GM19193 (cell line): ENCODE data around the gene DEDD.

Experiments used
- POLR2A ChIP-seq: IDR thresholded peaks from 4 replicates; pipeline ENCODE4 v1.6.1; 2011; ENCODE audit not compliant: insufficient read depth, insufficient read length; ENCODE audit errors: extremely low read depth

Gene DEDD

DNA sequence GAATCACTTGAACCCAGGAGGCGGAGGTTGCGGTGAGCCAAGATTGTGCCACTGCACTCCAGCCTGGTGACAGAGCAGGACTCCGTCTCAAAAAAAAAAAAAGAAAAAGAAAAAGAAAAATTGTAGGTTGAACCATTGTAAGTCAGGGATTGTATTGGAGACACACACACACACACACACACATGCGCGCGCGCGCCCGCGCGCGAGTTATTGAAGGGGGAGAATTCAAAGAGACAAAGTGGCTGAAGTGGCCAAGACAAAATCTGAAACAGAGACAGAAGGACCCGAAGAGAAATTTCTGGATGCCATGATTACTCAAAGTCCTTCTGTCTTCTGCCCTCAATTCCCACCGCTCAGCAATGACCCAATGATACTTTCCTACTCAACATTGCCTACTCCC lies 38.0 kb downstream of the DEDD start:
- TF ChIP-seq POLR2A: no peak

DNA sequence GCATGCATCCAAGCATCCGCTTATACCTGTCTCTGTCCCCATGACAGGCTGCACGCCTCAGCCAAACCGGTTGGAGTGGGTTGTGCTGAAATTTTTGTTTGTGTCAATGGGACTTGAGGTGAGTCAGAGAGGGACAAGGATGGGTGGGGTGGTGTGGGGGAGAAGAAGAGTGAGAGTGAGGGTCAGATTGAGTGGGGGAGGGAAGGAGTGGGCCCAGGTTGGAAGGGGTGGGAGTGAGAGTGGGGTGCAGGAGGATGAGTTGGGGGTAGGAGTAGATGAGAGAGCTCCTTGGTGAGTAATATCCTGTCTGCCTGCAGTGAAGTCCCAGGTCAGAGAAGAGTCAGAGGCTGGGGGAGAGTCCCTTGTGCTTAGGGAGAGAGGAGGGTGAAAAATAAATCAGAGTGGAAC lies 39.8 kb downstream of the DEDD start:
- TF ChIP-seq POLR2A: no peak

DNA sequence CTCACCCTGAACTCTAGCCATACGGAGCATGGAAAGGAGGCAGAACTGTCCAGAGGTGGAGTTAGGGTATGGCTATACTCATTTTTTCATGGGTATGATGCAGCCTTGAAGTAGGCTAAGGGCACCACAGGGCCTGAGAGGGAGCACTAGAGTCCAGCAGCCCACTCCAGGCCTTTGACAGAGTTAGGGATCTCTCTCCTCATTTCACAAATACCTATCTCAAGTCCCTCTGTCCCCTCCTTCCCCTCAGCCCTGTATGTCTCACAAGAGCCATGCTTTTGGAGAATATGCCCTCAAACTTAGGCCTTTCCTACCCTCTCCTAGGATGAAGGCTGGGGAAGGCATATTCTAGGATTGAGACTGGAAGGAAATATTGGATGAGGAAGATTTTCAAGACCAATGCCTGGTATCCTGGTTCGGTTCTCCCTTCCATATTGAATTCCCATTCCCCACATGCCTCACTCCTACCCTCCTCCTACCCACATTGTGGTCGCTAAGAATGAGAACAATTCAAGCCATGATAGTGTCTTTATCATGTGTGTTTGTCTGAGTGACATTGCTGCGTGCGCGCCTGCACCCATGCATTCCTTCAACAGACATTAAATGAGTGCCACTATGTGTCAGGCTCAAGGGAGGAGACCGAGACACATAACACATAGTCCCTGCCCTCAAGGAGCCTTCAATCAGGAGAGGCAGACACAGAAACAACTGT lies 40.5 kb downstream of the DEDD start:
- TF ChIP-seq POLR2A: no peak

DNA sequence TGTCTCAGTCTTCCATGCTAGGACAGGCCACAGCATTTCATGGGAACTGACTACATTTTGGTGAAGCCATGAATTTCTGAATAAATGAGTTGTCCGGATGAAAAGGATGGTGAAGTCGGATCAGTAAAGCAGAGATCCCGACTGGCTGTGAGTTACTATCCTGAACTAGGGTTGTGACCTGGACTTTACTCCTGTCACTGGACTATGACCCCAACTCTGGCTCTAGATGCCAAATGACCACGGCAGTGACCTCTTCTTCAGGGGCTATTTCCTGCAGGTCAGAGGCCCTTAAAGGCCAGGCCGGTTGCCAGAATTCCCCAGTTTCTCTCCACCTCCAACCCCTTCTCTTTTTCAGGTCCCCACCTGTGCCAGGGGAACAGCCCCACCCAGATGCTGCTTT lies 41.4 kb downstream of the DEDD start:
- no peak for TF ChIP-seq POLR2A

DNA sequence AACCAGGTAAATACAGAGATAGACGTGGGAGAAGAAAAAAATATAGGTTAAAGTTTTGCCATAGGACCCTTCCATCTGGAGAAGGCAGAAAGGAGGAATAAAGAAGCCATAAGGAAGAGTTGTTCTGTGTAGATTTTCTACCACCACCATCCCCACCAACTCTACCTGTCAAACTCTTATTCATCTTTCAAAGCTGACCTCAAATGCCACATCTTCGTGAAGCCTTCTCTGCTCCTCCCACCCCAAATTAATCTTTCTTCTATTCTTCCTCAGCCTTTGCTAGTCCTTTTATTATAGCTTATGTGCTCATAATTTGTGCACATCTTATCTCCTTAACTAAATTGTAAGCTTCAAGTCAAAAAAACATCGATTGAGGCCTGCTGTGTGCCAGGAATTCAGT lies 41.9 kb downstream of the DEDD start:
- no peak for TF ChIP-seq POLR2A

DNA sequence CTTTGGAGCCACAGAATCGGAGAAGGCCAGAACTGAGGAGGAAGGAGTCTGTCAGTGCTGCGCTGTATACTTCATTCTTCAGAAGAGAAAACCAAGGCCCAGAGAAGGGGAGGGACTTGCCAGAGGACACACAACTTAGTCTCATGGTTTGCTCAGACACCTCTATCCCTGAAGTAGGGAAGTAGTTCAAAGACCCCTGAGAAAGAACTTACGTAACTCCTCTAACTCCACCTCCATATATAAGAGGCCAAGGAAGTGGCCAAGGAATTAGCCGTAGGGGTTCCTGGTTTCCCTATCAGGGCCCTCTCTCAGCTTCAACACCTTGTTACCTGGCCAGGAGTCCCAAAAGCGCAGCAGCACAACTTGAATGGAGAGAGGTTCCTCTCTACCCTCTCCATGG lies 42.5 kb downstream of the DEDD start:
- TF ChIP-seq POLR2A: no peak

DNA sequence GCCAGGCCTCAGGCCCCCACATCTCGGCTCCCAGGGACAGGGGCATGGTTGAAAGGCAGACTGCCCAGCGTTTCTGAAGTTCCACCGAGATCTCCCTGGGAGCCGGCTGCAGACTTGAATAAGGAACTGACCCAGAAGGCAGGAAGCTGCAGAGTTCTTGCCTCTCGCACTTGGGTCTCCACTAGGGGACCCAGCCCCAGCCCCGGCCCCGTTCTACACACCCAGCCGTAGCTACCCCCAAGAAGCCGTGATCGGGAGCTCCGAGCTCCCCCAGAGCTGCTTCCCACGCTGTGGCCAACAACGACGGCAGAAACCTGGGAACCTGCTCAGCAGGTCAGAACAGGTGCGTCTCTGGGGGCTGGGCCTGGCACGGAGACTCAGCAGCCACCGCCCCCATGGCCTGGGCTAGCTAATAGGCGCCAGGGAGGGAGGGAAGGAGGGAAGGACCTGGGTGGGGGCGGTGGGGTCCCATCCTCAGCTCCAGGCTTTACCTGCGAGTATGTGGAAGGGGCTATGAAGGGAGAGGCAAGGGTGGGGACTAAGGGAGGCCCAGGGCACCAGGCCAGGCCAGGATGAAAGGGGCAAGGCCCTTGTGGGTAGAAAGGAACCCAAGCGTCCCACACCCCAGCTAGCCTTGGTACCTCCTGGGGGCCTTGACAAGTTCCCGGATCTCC lies 43.1 kb downstream of the DEDD start, which contains the start of gene NECTIN4:
TSS of gene NECTIN4 (minus strand) at position 308 of the 674 bp plus-strand sequence. CDS start at position 46, 262 bp downstream.
- TF ChIP-seq POLR2A: no peak

DNA sequence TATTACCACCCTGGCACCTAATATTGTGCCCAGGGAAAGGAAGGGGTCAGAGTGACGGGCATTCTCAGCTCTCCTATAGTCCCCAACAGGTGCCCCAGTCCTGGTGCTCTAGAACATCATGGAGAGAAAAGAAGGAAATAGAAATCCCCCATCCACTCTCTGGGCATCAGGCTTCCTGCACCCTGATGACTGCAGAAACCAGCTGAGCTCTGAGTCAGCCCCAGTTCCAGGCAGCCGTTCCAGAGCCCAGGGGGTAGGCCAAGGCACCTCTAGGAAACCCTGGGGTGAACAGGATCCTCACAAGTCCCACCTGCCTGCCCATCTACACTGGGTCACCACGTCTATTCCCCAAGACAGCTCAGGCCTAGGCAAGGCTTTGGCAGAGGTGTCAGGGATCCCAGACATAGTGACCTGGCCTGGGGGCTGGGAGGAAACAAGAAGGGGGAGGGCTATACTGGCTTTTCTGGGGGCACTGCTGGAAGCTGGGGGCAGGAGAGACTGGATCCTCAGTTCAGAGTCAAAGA lies 43.8 kb downstream of the DEDD start:
- TF ChIP-seq POLR2A: no peak

DNA sequence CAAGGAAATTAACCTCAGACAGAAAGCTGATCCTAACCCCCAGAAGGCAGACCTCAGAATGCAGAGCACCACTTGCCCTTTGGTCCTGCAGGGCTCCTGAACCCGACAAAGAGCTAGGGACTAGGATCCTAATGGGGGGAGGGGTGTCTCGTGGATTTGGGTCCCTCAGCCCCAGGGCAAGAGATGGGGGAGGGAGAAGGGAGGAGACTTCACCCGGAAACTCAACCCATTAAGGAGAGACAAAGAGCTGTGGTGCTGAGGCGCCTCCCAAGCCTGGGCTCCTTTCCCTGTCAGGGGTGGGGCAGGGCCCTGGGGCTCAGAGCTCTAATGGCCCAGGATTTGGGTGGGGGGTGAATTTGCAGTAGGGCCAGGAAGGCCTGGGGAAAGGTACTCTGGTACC lies 46.0 kb downstream of the DEDD start:
- TF ChIP-seq POLR2A: no peak

DNA sequence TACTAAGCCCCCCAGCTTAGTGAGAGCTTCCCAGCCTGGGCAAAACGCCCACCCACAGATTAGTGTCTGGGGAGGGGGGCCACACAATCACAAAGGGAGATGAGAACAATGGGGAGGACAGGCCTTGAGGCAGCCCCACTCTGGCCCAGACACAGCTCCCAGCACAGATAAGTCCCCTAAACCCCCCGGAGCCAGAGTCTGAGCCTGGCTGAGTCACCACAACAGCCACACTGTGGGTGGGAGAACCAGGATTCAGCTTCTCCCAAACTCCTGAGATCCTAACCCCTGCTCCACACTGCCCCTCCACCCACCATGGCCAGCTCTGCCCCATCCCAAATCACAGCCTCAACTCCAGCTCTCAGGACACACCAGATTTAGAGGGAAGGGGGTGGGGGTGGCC lies 47.3 kb downstream of the DEDD start:
- TF ChIP-seq POLR2A: no peak

DNA sequence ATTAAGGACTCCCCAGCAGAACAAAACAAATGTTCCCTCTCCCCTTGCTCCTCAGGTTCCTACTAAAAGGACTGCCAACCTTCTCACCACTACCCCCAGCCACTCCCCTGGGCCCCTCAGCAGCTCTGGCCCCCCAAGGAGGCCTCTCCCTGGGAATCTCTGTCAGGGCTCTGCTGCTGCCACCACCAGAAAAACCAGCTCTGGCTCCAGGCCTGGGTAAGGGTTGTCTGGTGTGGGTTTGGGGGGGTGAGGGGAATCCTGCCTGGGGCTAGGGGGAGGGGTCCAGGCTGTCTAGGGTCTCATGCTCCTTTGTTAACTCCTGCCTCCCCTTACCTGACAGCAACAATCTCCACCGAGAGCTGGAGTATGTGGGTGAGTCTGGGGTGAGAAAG lies 47.9 kb downstream of the DEDD start:
- TF ChIP-seq POLR2A: no peak

DNA sequence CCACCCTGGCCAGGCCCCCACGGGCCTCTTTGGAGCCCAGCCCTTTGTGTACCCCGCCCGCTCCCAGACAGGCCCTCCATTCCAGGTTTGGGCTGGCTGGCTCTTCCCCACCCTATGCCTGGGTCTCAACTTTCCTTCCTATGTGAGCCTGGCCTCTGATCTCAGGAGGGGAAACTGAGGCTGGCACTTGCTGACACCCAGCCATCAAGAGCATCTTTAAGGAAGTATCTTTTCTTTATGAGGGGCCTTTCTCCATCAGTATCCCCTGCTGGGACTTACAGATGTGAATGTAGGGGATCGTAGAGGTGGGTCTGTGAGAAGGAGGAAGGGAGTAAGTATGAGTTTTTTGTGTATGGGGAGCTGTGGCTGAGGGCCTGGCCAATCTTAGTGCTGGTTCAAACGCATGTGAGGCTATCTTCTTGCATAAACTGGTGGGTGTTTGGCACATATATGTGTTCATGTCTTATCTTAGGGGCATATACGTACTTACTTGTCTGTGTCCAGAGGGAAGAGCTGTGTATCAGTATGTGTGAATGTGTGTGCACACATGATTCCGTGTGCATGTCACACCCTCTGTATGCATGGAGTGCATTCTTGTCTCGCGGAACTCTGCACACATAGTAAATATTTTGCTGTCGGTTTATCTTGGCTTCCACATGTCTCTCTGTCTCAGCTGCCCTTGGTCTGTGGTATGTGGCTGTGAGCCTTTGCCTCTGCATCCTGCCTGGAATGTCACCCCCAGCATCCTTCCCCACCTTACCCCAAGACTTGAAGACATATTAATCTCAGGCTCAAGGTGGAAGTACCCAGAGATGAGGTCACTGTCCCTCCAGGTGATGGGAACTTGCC lies 48.5 kb downstream of the DEDD start:
- no peak for TF ChIP-seq POLR2A

DNA sequence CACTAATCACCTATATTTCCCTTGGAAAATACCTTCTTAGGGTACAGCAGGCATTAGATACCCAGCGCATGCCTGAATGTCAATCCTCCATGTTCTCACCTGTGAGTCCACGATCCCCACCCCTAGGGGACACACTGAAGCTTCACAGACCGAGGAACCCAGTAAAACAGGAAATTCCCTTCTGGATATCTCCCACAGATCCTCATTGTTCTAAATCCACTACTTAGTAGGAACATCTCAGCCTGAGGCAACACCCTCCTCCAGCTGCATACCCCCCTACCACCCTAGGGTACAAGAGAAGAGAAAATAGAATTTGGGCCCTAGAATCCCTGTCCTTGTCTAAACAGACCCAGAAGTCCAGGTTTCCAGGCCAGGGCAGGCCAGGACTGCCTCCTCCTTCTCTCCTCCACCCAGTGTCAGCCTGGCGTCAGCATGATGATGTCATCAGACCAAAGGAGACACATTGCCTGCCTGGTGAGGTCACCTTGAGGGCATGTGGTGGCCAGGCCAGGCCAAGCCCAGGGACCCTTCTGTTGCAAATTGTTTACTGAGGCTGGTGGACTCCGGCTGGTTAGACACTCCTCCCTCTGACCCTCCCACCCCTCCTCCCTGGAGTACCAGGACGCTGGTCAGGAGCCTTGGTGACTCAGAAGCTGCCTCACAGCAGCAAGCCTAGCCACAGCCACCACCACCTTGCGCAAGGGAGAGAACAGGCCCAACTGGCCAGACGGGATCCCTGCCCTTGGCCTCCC lies 49.3 kb downstream of the DEDD start:
- no peak for TF ChIP-seq POLR2A

DNA sequence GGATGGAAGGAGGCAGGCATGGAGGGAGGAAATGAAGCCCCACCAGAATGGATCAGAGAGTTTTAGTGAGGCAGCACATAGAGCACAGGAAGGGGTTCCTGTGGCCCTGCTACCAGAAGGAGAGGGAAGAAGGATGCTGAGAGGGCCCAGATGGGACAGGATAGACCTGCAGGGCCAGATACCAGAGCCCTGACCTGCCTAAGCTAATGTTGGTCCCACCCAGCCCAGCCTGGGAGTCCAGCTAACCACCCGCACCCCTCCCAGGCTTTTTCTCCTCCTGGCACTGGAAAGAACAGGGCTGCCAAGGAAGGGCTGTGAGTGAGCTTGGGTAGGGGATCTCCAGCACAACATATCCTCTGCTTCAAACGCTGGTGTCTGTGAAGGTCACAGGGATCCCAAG lies 50.0 kb downstream of the DEDD start:
- no peak for TF ChIP-seq POLR2A

DNA sequence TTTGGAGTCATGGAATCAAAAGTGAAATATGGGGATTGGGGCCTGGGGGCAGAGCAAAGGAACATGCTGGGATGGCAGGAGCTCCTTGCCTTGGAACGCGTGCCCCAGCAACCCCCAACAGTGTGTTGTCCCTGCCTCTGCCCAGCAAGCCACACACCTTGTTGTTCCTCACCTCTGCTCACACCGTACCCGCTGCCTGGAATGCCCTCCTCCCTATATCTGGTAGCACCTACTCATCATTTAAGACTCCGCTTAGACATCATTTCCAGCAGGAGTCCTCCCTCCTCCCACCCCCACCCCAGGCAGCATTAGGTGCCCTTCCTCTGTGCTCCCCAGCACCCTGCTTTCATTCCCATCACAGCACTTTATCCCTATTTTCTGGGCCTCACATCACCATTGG lies 50.9 kb downstream of the DEDD start:
- TF ChIP-seq POLR2A: no peak
